GM12873 (cell line): Measurements from ENCODE around the gene IL17RA.
A peak's percentile ranks its signal among the peaks of the same experiment; 100 is the strongest.

ENCODE experiments used
- TF ChIP-seq, protein P1 (sequence below): IDR thresholded peaks from 2 replicates; pipeline ENCODE4 v1.5.1; 2012; ENCODE audit warnings: low read depth, mild to moderate bottlenecking, moderate library complexity, low read length, control low read depth; ENCODE audit not compliant: insufficient read depth; ENCODE audit errors: missing control alignments

Gene IL17RA

GRCh38 chr22:17087498-17088131 lies 2.8 kb downstream of the IL17RA start:
- TF ChIP-seq, protein P1, sequence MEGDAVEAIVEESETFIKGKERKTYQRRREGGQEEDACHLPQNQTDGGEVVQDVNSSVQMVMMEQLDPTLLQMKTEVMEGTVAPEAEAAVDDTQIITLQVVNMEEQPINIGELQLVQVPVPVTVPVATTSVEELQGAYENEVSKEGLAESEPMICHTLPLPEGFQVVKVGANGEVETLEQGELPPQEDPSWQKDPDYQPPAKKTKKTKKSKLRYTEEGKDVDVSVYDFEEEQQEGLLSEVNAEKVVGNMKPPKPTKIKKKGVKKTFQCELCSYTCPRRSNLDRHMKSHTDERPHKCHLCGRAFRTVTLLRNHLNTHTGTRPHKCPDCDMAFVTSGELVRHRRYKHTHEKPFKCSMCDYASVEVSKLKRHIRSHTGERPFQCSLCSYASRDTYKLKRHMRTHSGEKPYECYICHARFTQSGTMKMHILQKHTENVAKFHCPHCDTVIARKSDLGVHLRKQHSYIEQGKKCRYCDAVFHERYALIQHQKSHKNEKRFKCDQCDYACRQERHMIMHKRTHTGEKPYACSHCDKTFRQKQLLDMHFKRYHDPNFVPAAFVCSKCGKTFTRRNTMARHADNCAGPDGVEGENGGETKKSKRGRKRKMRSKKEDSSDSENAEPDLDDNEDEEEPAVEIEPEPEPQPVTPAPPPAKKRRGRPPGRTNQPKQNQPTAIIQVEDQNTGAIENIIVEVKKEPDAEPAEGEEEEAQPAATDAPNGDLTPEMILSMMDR = no peak

- TF ChIP-seq, protein P1 = no peak
Observed at GRCh38 chr22:17090550-17090949, 5.8 kb downstream of the IL17RA start.

- TF ChIP-seq, protein P1 = no peak
Observed at GRCh38 chr22:17091851-17092250, 7.1 kb downstream of the IL17RA start.

DNA sequence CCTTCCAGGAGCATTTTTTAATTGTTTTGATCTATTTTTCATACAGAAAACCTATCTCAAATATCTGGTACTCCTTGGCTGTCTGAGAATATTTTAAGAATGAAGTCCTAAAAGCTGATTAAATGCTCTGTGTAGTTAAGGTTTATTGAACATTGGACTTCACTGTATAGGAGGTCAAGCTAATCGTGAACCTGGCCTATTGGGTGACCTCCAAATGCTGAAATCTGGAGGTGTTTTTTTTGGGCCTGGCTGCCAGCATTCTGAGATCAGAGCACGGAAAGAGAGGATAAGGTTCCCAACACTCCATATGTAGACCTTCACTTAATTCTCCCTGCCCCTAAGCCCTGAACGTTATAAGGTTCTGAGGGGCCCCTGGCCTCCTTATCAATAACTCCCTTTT lies 8.3 kb downstream of the IL17RA start:
- TF ChIP-seq, protein P1 = no peak

- TF ChIP-seq, protein P1 = peak; percentile 35
Observed at GRCh38 chr22:17095538-17095937, 10.7 kb downstream of the IL17RA start.

- TF ChIP-seq, protein P1 = no peak
Observed at GRCh38 chr22:17096071-17096470, 11.3 kb downstream of the IL17RA start.

- TF ChIP-seq, protein P1 = no peak
Observed at GRCh38 chr22:17097062-17097461, 12.3 kb downstream of the IL17RA start.
